ENCODE data around the gene TMEM79. TPM values are rescaled to one million over a fixed set of nuclear protein-coding genes. Genes with fewer than 3 reads are reported as not detected.

Gene TMEM79
- total RNA-seq, 1 donor = 1.4 TPM

GRCh38 chr1:156247460-156248322 lies 36.4 kb upstream of the TMEM79 start, which contains the start of gene PAQR6:
TSS of gene PAQR6 (minus strand) at chr1:156248056. CDS start at chr1:156246731, 1,325 bp downstream.
- H3K9me3 ChIP-seq (ENCODE audit: low read depth, low read length) = no peaks in the 10 kb centered on the region
- peaks cover 6% of the 10 kb centered on the region for H3K4me1 ChIP-seq (ENCODE audit: insufficient read depth, low read length)
- H3K36me3 ChIP-seq (ENCODE audit: insufficient read depth, low read length) = peaks cover 29% of the 10 kb centered on the region
- no peaks in the 10 kb centered on the region for H4K20me1 ChIP-seq (ENCODE audit: insufficient read depth, low read length)
- no peak within 1 kb of the TSS for H3K4me3 ChIP-seq (ENCODE audit: insufficient read depth, low read length)
- H3K79me2 ChIP-seq (ENCODE audit: insufficient read depth, low read length) = no peaks in the 10 kb centered on the region
- H3K27ac ChIP-seq (ENCODE audit: low read depth, low read length) = no peak within 1 kb of the TSS
- peak; percentile 84 for DNase-seq (ENCODE audit: insufficient read length, low spot score, missing footprints)
- no peak within 1 kb of the TSS for H2AFZ ChIP-seq (ENCODE audit: low read length)
- no peak for TF ChIP-seq CTCF (IDR thresholded peaks at IDR 0.05; ENCODE audit: extremely low read depth, low read depth, low read length)
- no peak within 1 kb of the TSS for H3K4me2 ChIP-seq (ENCODE audit: insufficient read depth, low read length)
- H3K27me3 ChIP-seq (ENCODE audit: insufficient read depth, low read length) = peaks cover 19% of the 10 kb centered on the region

- peak; percentile 75 for DNase-seq (ENCODE audit: insufficient read length, low spot score, missing footprints)
- peaks cover under 1% of the 10 kb centered on the region for H3K4me1 ChIP-seq (ENCODE audit: insufficient read depth, low read length)
- no peak overlapping the region for H2AFZ ChIP-seq (ENCODE audit: low read length)
- H3K36me3 ChIP-seq (ENCODE audit: insufficient read depth, low read length) = peaks cover 35% of the 10 kb centered on the region
- no peaks in the 10 kb centered on the region for H3K9me3 ChIP-seq (ENCODE audit: low read depth, low read length)
- H3K4me3 ChIP-seq (ENCODE audit: insufficient read depth, low read length) = no peak overlapping the region
- H3K79me2 ChIP-seq (ENCODE audit: insufficient read depth, low read length) = no peaks in the 10 kb centered on the region
- peaks cover 19% of the 10 kb centered on the region for H3K27me3 ChIP-seq (ENCODE audit: insufficient read depth, low read length)
- no peak for TF ChIP-seq CTCF (IDR thresholded peaks at IDR 0.05; ENCODE audit: extremely low read depth, low read depth, low read length)
- H3K27ac ChIP-seq (ENCODE audit: low read depth, low read length) = no peak overlapping the region
- no peaks in the 10 kb centered on the region for H4K20me1 ChIP-seq (ENCODE audit: insufficient read depth, low read length)
- H3K4me2 ChIP-seq (ENCODE audit: insufficient read depth, low read length) = no peak overlapping the region
These were observed 35.8 kb upstream of the TMEM79 start for GRCh38 chr1:156248323-156248683.

GRCh38 chr1:156249593-156249992 lies 34.5 kb upstream of the TMEM79 start:
- H3K27ac ChIP-seq (ENCODE audit: low read depth, low read length) = no peak overlapping the region
- no peaks in the 10 kb centered on the region for H3K4me1 ChIP-seq (ENCODE audit: insufficient read depth, low read length)
- no peaks in the 10 kb centered on the region for H4K20me1 ChIP-seq (ENCODE audit: insufficient read depth, low read length)
- no peak overlapping the region for H2AFZ ChIP-seq (ENCODE audit: low read length)
- no peak overlapping the region for H3K4me3 ChIP-seq (ENCODE audit: insufficient read depth, low read length)
- H3K36me3 ChIP-seq (ENCODE audit: insufficient read depth, low read length) = peaks cover 48% of the 10 kb centered on the region
- no peaks in the 10 kb centered on the region for H3K9me3 ChIP-seq (ENCODE audit: low read depth, low read length)
- no peaks in the 10 kb centered on the region for H3K79me2 ChIP-seq (ENCODE audit: insufficient read depth, low read length)
- DNase-seq (ENCODE audit: insufficient read length, low spot score, missing footprints) = no peak
- TF ChIP-seq CTCF (IDR thresholded peaks at IDR 0.05; ENCODE audit: extremely low read depth, low read depth, low read length) = no peak
- peaks cover 19% of the 10 kb centered on the region for H3K27me3 ChIP-seq (ENCODE audit: insufficient read depth, low read length)
- no peak overlapping the region for H3K4me2 ChIP-seq (ENCODE audit: insufficient read depth, low read length)

- no peak for TF ChIP-seq CTCF (IDR thresholded peaks at IDR 0.05; ENCODE audit: extremely low read depth, low read depth, low read length)
- Histone ChIP-seq H3K4me1 (ENCODE audit: insufficient read depth, low read length) (no peaks in the 10 kb centered on the region), H3K9me3 (ENCODE audit: low read depth, low read length) (no peaks in the 10 kb centered on the region), H3K27me3 (ENCODE audit: insufficient read depth, low read length) (peaks cover 2% of the 10 kb centered on the region), H3K79me2 (ENCODE audit: insufficient read depth, low read length) (no peaks in the 10 kb centered on the region), H2AFZ (ENCODE audit: low read length) (no peak overlapping the region), H3K27ac (ENCODE audit: low read depth, low read length) (no peak overlapping the region), H3K4me3 (ENCODE audit: insufficient read depth, low read length) (no peak overlapping the region), H4K20me1 (ENCODE audit: insufficient read depth, low read length) (no peaks in the 10 kb centered on the region), H3K4me2 (ENCODE audit: insufficient read depth, low read length) (no peak overlapping the region), H3K36me3 (ENCODE audit: insufficient read depth, low read length) (peaks cover 62% of the 10 kb centered on the region)
- no peak for DNase-seq (ENCODE audit: insufficient read length, low spot score, missing footprints)
These were observed 32.6 kb upstream of the TMEM79 start for GRCh38 chr1:156251527-156251926.
